ENCODE measurements around the gene TSPAN12. TPM values are rescaled to one million over a fixed set of nuclear protein-coding genes. Genes with fewer than 3 reads are reported as not detected.

The TSPAN12 gene
- total RNA-seq, 1 experiment from 2014 or later, result 17.3 TPM

- TF ChIP-seq, protein P1, sequence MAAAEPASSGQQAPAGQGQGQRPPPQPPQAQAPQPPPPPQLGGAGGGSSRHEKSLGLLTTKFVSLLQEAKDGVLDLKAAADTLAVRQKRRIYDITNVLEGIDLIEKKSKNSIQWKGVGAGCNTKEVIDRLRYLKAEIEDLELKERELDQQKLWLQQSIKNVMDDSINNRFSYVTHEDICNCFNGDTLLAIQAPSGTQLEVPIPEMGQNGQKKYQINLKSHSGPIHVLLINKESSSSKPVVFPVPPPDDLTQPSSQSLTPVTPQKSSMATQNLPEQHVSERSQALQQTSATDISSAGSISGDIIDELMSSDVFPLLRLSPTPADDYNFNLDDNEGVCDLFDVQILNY (CRISPR knock-in tag; IDR thresholded peaks at IDR 0.05), result no peak
These were observed 5.2 kb downstream of the TSPAN12 start (continued) for GRCh38 chr7:120852700-120853099.

- no peak for ATAC-seq
These were observed 14.8 kb downstream of the TSPAN12 start for GRCh38 chr7:120843109-120843508.

DNA sequence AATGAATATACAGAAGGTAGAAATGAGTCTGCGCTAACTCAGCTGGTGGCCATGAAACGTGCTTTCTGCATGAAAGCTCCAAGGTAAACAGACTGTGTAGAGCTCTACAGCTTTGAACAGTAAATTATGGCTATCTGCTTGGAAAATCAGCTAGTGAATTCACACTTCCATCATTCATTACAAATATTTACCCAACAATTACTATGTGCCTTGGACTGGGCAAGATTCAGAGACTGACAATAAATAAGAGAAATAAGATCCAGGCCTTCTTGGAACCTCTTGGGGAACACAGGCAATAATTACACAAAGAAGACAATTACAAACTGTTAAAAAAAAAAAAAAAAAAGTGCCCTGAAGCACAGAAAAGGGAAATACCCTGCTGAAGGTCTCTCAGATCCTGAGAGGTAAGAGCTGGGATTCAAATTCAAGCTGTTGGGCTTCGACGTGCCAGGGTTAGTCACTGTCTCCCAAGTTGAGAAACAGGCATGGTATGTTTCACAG is 15.8 kb downstream of the TSPAN12 start:
- peaks cover 3% of the 10 kb centered on the region; the same call in 1 of the 2 replicates for H3K27me3 Mint-ChIP-seq (ENCODE audit: low read depth)
- peaks cover 39% of the 10 kb centered on the region for H3K4me1 Mint-ChIP-seq
- H3K36me3 Mint-ChIP-seq, result peaks cover 31% of the 10 kb centered on the region
- H3K9me3 Mint-ChIP-seq, result peaks cover 25% of the 10 kb centered on the region
- peak overlapping the region; percentile 85 for H3K27ac Mint-ChIP-seq
- no peak overlapping the region for H3K4me3 Mint-ChIP-seq
- ATAC-seq (peak; percentile 74), DNase-seq (ENCODE audit: low spot score) (no peak)
- CTCF ChIA-PET, result interaction anchor here (1.1 kb wide), 1 partner anchor 16 kb away, joined by 5 read pairs; the partner anchor contains the start of gene TSPAN12
- TF ChIP-seq GTF2I (CRISPR knock-in tag; conservative IDR thresholded peaks at IDR 0.05), result no peak
- no peak for TF ChIP-seq NR3C1 (CRISPR knock-in tag; conservative IDR thresholded peaks at IDR 0.05; ENCODE audit: low read depth)
- TF ChIP-seq GRHL2 (CRISPR knock-in tag; IDR thresholded peaks at IDR 0.05; ENCODE audit: insufficient replicate concordance, severe bottlenecking), result no peak
- TF ChIP-seq ERG (CRISPR knock-in tag; IDR thresholded peaks at IDR 0.05), result no peak
- no peak for TF ChIP-seq ZNF396 (CRISPR knock-in tag; IDR thresholded peaks at IDR 0.05; ENCODE audit: borderline replicate concordance)
- TF ChIP-seq GABPB1 (CRISPR knock-in tag; IDR thresholded peaks at IDR 0.05), result no peak
- no peak for TF ChIP-seq ATF6 (CRISPR knock-in tag; IDR thresholded peaks at IDR 0.05)
- no peak for TF ChIP-seq PRRX2 (CRISPR knock-in tag; IDR thresholded peaks at IDR 0.05)
- TF ChIP-seq IRF1 (CRISPR knock-in tag; IDR thresholded peaks at IDR 0.05), result no peak
- no peak for TF ChIP-seq ZNF219 (CRISPR knock-in tag; IDR thresholded peaks at IDR 0.05; ENCODE audit: borderline replicate concordance)
- TF ChIP-seq, protein P2, sequence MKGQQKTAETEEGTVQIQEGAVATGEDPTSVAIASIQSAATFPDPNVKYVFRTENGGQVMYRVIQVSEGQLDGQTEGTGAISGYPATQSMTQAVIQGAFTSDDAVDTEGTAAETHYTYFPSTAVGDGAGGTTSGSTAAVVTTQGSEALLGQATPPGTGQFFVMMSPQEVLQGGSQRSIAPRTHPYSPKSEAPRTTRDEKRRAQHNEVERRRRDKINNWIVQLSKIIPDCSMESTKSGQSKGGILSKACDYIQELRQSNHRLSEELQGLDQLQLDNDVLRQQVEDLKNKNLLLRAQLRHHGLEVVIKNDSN (CRISPR knock-in tag; IDR thresholded peaks at IDR 0.05), result no peak
- no peak for TF ChIP-seq ZBTB43 (CRISPR knock-in tag; IDR thresholded peaks at IDR 0.05)
- TF ChIP-seq ZNF138 (CRISPR knock-in tag; conservative IDR thresholded peaks at IDR 0.05), result no peak
- no peak for TF ChIP-seq JUN (CRISPR knock-in tag; IDR thresholded peaks at IDR 0.05)
- no peak for TF ChIP-seq FOXP4 (CRISPR knock-in tag; IDR thresholded peaks at IDR 0.05)
- TF ChIP-seq SP1 (CRISPR knock-in tag; conservative IDR thresholded peaks at IDR 0.05), result no peak
- POLR2A ChIA-PET, result no interaction called here

More at GRCh38 chr7:120843109-120843508, 14.8 kb downstream of the TSPAN12 start:
- H3K4me1 Mint-ChIP-seq, result peaks cover 42% of the 10 kb centered on the region
- H3K4me3 Mint-ChIP-seq, result no peak overlapping the region
- peaks cover 25% of the 10 kb centered on the region for H3K9me3 Mint-ChIP-seq
- no peak for DNase-seq (ENCODE audit: low spot score)
- CTCF ChIA-PET, result no interaction called here
- peaks cover 29% of the 10 kb centered on the region for H3K36me3 Mint-ChIP-seq
- H3K27me3 Mint-ChIP-seq (ENCODE audit: low read depth), result peaks cover 3% of the 10 kb centered on the region; the same call in 1 of the 2 replicates
- no peak for TF ChIP-seq ZBTB43 (CRISPR knock-in tag; IDR thresholded peaks at IDR 0.05)
- TF ChIP-seq HMGA2 (CRISPR knock-in tag; IDR thresholded peaks at IDR 0.05), result 0 out of 2 replicates have a peak, but pooled peaks have one; percentile 3
- no peak overlapping the region for H3K27ac Mint-ChIP-seq
- POLR2A ChIA-PET, result no interaction called here
